Tracheal epithelial cell (primary cell): ENCODE measurements around the gene CD6. TPM values are rescaled to one million over a fixed set of nuclear protein-coding genes. Genes with fewer than 3 reads are reported as not detected.

ENCODE experiments used
- total RNA-seq: library from RNA; depleted of rRNA; stranded (reverse); fragments of >200 nt; gene quantifications from 2 replicates; pipeline ENCODE4 v1.2.1, GENCODE V29; 2014

CD6 gene
- under 0.01 TPM in 1 of 2 replicates, not detected in the other for total RNA-seq

GRCh38 chr11:60971520-60971919 is at the start of gene CD6:
CD6 (plus strand) TSS chr11:60971680; CDS start chr11:60971866, 186 bp downstream.

DNA sequence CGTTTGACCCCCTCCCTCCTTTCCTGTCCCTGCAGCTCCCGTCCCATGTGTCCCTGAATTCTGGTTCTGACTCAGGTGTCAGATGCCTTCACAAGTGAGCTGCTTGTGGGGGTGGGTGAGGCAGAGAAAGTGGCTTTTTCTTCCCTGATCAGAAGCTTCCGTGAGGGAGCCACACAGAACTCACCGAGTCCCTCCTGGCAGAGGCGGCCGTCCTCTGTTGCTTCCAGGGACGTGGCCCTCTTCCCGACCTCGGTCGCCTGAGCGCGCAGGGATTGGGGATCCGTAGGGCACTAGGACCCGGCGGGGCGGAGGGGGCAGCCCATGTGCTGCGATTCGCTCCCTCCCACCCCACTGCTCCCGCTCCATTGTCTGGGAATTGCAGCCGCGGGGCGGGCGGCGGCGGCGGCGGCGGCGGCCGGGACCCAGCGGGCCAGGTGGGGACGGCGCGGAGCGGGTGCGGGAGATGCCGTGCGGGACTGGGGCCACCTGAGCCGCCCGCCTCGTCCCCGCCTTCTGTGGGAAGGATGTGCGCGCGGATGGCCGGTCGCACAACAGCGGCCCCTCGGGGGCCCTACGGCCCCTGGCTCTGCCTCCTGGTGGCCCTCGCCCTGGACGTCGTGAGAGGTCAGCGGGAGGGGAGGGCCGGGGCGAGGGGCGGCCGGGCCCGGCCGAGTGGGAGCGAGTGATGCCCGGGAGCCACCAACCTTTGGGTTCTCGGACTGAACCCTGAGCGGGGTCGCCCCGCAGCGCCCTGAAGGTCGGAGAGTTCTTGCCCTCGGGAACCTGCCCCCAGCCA is 47.2 kb upstream of the CD6 start, which contains the start of gene TMEM132A:
TSS of gene TMEM132A (plus strand) at position 351 of the 796 bp plus-strand sequence. CDS start at position 525, 174 bp downstream.

DNA sequence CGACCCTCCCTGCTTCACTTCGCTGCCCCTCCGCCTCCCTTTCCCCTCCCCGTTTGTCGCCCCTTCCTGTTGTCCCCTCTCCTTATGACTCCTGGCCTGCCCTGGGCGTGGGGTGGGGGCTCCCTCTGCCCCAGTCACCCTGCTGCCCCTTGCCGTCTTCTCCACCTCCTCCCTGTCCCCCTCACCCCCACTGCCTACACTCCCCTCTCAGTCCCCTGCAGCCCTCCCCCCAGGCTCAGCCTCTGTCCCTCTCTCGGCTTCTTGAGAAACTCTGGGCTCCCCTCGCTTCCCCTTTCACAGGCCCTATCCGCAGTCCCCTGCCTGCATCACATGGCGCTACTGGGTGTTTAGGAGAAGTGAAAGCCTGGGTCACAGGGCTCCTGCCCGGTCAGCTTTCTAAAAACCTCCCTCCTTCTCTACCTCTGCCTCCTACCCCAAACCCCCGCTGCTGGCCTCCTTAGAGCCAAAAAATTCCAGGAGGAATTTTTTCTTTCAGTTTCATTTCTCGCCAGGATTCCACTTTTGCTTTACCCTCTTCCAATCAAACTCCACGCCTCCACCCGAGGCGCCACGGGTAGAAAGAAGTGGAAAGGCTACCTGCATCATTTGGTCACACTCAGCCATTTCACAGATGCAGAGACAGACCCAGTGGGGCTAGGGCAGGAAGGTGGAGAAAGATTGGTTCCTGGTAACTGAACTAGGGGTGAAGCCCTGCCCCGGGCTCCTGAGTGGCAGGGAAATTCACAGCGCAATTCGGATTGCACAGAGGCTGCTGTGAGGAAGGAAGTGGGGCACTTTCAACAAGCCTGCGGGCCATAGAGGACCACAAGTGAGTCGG is 19.4 kb upstream of the CD6 start, which contains the start of gene SLC15A3:
TSS of gene SLC15A3 (minus strand) at position 273 of the 838 bp plus-strand sequence. CDS start 625 bp downstream, outside the sequence.

Other genes with a start within 250 kb of the CD6 start
- gene MS4A18, start 247.0 kb upstream of the CD6 start, total RNA-seq = not detected in 2 replicates
- not detected in 2 replicates for gene MS4A15, start 214.8 kb upstream of the CD6 start, total RNA-seq
- not detected in 2 replicates for gene MS4A10, start 186.3 kb upstream of the CD6 start, total RNA-seq
- gene CCDC86, start 129.6 kb upstream of the CD6 start, total RNA-seq = 14.5 and 17.6 TPM in 2 replicates
- gene PTGDR2, start 115.7 kb upstream of the CD6 start, total RNA-seq = not detected in 2 replicates
- gene ZP1, start 104.1 kb upstream of the CD6 start, total RNA-seq = not detected in 2 replicates
- gene PRPF19, start 65.1 kb upstream of the CD6 start, total RNA-seq = 38.8 and 71.6 TPM in 2 replicates
- gene TMEM109, start 57.5 kb upstream of the CD6 start, total RNA-seq = 14.7 and 17.4 TPM in 2 replicates
- 32.4 and 208 TPM in 2 replicates for gene TMEM132A, start 47.2 kb upstream of the CD6 start, total RNA-seq
- gene SLC15A3, start 19.5 kb upstream of the CD6 start, total RNA-seq = 0.85 and 2.9 TPM in 2 replicates
- not detected in 2 replicates for gene CD5, start 130.8 kb downstream of the CD6 start, total RNA-seq
- gene VPS37C, start 189.7 kb downstream of the CD6 start, total RNA-seq = 8.2 and 10.9 TPM in 2 replicates
- gene PGA3, start 231.8 kb downstream of the CD6 start, total RNA-seq = not detected in 2 replicates